Vagina (tissue), 2 donors: Measurements from ENCODE around the gene TIGD3. TPM values are rescaled to one million over a fixed set of nuclear protein-coding genes. Genes with fewer than 3 reads are reported as not detected.
A peak's percentile ranks its signal among the peaks of the same experiment; 100 is the strongest.

Experiments
- DNase-seq, 2 donors: peaks; one replicate each; pipeline ENCODE4 v3.0.0-alpha.2; 2017; ENCODE audit errors: extremely low spot score in 2 of 2
- H3K27ac ChIP-seq: fragments of 200-600 bp; sonication (generic); one replicate; pipeline ENCODE4 v1.5.1; 2019
- H3K27me3 ChIP-seq: fragments of 200-600 bp; sonication (generic); one replicate; pipeline ENCODE4 v1.5.1; 2019
- H3K36me3 ChIP-seq, 2 donors: fragments of 200-600 bp; sonication (generic); one replicate each; pipeline ENCODE4 v1.5.1; 2017 to 2019
- H3K4me1 ChIP-seq: fragments of 200-600 bp; sonication (generic); one replicate; pipeline ENCODE4 v1.5.1; 2019
- H3K4me3 ChIP-seq, 2 donors: fragments of 200-600 bp; sonication (generic); 1 replicate in 1 of 2; 2 replicates in 1 of 2; pipeline ENCODE4 v1.5.1; 2016 to 2019
- H3K9me3 ChIP-seq: fragments of 200-600 bp; sonication (generic); one replicate; pipeline ENCODE4 v1.5.1; 2019
- POLR2A ChIP-seq, 2 donors: fragments of 450-650 bp; IDR thresholded peaks; one replicate each; pipeline ENCODE4 v1.6.1; 2017; ENCODE audit warnings: antibody characterized with exemption in 2 of 2, mild to moderate bottlenecking in 2 of 2, moderate library complexity in 2 of 2
- POLR2AphosphoS5 ChIP-seq, 2 donors: sonication (generic); formaldehyde crosslinking; IDR thresholded peaks; one replicate each; pipeline ENCODE4 v1.9.0; 2017; ENCODE audit warnings: antibody characterized with exemption in 2 of 2, mild to moderate bottlenecking in 2 of 2, low read depth in 1 of 2; ENCODE audit not compliant: insufficient read depth in 1 of 2
- intact Hi-C: fragments of 100-400 bp; cut with DNase I; formaldehyde crosslinking; loops from one replicate; pipeline ENCODE4 v1.15.1; 2023
- total RNA-seq: library from RNA; depleted of rRNA; stranded (reverse); fragments of >200 nt; gene quantifications from one replicate; pipeline ENCODE4 v1.2.3, GENCODE V29; 2016
- TF ChIP-seq, protein P1 (sequence below), 3 experiments: fragments of 450-650 bp in 2 of 3; fragments of 200-600 bp in 1 of 3; sonication (generic) in 1 of 3; IDR thresholded peaks; one replicate each; pipeline ENCODE4 v1.5.1; 2017 to 2019; ENCODE audit warnings: antibody characterized with exemption in 3 of 3, mild to moderate bottlenecking in 2 of 3, moderate library complexity in 2 of 3

TIGD3 gene
- total RNA-seq, 1 donor from 2014 or later: not detected

DNA sequence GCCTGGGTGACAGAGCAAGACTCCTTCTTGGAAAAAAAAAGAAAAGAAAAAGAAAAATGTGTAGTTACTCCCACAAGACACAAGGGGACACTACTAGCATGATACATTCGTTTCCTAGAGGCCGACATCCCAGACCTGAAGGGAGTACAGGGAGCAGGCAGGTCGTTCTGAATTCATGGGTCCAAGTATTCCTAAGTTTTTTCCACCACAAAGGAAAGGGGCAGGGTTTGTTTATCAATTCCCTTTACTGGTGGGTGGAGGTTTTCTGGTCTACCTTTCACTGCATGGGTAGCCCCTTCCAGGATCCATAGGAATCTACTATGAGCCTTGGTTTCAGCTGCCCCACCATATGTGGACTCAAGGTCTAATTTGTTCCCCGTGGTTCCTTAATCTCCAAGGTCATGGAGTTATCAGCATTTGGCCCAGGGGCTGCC lies 11.8 kb downstream of the TIGD3 start:
- H3K27me3 ChIP-seq: no peaks in the 10 kb centered on the region
- no peak overlapping the region for H3K4me3 ChIP-seq
- H3K36me3 ChIP-seq: no peaks in the 10 kb centered on the region
- no peak for DNase-seq
- H3K4me1 ChIP-seq: peaks cover 10% of the 10 kb centered on the region
- intact Hi-C loops: no loop called here
- H3K27ac ChIP-seq: no peak overlapping the region
- no peaks in the 10 kb centered on the region for H3K9me3 ChIP-seq
- peak in 1 of 2 donors; percentile 71 for TF ChIP-seq POLR2AphosphoS5 (IDR thresholded peaks at IDR 0.05; ENCODE audit: insufficient read depth in 1 of 2, low read depth in 1 of 2)
- TF ChIP-seq, protein P1, sequence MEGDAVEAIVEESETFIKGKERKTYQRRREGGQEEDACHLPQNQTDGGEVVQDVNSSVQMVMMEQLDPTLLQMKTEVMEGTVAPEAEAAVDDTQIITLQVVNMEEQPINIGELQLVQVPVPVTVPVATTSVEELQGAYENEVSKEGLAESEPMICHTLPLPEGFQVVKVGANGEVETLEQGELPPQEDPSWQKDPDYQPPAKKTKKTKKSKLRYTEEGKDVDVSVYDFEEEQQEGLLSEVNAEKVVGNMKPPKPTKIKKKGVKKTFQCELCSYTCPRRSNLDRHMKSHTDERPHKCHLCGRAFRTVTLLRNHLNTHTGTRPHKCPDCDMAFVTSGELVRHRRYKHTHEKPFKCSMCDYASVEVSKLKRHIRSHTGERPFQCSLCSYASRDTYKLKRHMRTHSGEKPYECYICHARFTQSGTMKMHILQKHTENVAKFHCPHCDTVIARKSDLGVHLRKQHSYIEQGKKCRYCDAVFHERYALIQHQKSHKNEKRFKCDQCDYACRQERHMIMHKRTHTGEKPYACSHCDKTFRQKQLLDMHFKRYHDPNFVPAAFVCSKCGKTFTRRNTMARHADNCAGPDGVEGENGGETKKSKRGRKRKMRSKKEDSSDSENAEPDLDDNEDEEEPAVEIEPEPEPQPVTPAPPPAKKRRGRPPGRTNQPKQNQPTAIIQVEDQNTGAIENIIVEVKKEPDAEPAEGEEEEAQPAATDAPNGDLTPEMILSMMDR (IDR thresholded peaks at IDR 0.05): peak in 2 of 3 experiments; percentile 71 to 76
- TF ChIP-seq POLR2A (IDR thresholded peaks at IDR 0.05): no peak

DNA sequence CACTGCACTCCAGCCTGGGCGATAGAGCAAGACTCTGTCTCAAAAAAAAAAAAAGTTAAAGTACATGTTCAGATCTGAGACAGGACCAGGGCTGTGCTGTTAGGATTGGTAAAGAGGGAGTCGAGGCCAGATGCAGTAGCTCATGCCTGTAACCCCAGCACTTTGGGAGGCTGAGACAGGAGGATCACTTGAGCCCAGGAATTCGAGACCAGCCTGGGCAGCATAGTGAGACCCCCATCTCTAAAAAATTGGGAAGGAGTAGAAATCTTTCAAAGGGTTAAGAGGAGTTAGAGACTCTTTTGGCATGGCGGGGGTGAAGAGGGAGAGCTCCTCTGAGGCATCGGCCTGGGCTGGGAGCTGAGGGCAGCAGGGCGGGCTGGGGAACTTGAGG lies 16.1 kb downstream of the TIGD3 start:
- H3K27ac ChIP-seq: no peak overlapping the region
- intact Hi-C loops: no loop called here
- DNase-seq: no peak
- H3K4me3 ChIP-seq: no peak overlapping the region
- peaks cover 10% of the 10 kb centered on the region for H3K4me1 ChIP-seq
- H3K36me3 ChIP-seq: no peaks in the 10 kb centered on the region
- H3K27me3 ChIP-seq: no peaks in the 10 kb centered on the region
- H3K9me3 ChIP-seq: no peaks in the 10 kb centered on the region
- TF ChIP-seq POLR2A (IDR thresholded peaks at IDR 0.05) (no peak), POLR2AphosphoS5 (IDR thresholded peaks at IDR 0.05; ENCODE audit: insufficient read depth in 1 of 2, low read depth in 1 of 2) (no peak)
- TF ChIP-seq, protein P1 (IDR thresholded peaks at IDR 0.05): no peak

DNA sequence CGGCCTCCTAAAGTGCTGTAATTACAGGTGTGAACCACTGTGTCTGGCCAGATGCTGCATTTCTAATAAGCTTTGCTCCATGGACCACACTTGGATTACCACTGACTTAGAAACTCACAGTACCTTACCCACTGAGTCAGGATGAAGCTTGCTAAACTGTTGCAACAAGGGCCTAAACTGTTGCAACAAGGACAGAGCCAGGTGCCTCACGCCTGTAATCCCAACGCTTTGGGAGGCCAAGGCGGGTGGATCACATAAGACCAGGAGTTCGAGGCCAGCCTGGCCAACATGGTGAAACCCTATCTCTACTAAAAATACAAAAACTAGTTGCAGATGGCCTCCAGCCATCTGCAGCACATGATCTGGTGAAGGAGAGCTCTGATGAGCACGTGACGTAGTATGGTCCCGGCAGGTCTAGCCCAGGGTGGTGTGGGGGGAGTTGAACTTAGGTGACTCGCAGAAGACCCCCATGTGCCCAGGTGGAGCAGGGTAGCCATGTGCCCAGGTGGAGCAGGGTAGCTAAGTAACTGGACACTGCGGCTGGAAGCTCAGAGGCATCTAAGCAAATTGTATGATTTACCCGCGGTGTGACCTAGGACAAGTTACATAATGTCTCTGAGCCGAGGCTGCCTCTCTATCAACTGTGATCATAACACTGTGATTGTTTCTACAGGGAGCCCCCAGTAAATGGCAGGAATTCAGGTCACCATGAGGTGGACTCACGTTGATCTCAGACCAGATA lies 19.5 kb downstream of the TIGD3 start:
- no peak overlapping the region for H3K27ac ChIP-seq
- DNase-seq: no peak
- intact Hi-C loops: no loop called here
- H3K4me3 ChIP-seq: no peak overlapping the region
- no peaks in the 10 kb centered on the region for H3K9me3 ChIP-seq
- no peaks in the 10 kb centered on the region for H3K4me1 ChIP-seq
- no peaks in the 10 kb centered on the region for H3K27me3 ChIP-seq
- no peak for TF ChIP-seq POLR2AphosphoS5 (IDR thresholded peaks at IDR 0.05; ENCODE audit: insufficient read depth in 1 of 2, low read depth in 1 of 2)
- no peak for TF ChIP-seq POLR2A (IDR thresholded peaks at IDR 0.05)
- TF ChIP-seq, protein P1 (IDR thresholded peaks at IDR 0.05): no peak
- no peaks in the 10 kb centered on the region for H3K36me3 ChIP-seq

DNA sequence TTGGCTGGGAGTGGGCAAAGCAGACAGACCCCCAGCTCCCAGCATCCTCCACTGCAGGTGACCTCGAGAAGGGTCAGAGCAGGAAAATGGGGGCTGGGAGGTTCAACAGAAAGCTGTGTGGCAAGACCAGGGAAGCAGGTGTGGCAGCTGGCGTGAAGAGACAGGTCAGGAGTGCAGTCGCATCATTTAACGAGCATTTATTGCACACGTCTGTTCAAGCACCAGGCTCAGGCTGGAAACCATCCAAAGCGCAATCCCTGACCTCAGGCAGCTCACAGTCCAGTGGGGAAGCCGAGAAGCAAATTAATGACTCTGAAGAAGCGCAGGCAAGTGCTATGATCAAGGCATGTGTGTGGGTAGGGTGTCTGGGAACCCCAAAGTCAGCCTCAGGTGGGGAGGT lies 20.5 kb downstream of the TIGD3 start:
- no peak for DNase-seq
- Histone ChIP-seq H3K36me3 (no peaks in the 10 kb centered on the region), H3K27me3 (no peaks in the 10 kb centered on the region), H3K4me3 (no peak overlapping the region), H3K27ac (no peak overlapping the region), H3K4me1 (peaks cover 1% of the 10 kb centered on the region), H3K9me3 (no peaks in the 10 kb centered on the region)
- intact Hi-C loops: no loop called here
- TF ChIP-seq POLR2A (IDR thresholded peaks at IDR 0.05): no peak
- TF ChIP-seq, protein P1 (IDR thresholded peaks at IDR 0.05): no peak
- TF ChIP-seq POLR2AphosphoS5 (IDR thresholded peaks at IDR 0.05; ENCODE audit: insufficient read depth in 1 of 2, low read depth in 1 of 2): no peak

DNA sequence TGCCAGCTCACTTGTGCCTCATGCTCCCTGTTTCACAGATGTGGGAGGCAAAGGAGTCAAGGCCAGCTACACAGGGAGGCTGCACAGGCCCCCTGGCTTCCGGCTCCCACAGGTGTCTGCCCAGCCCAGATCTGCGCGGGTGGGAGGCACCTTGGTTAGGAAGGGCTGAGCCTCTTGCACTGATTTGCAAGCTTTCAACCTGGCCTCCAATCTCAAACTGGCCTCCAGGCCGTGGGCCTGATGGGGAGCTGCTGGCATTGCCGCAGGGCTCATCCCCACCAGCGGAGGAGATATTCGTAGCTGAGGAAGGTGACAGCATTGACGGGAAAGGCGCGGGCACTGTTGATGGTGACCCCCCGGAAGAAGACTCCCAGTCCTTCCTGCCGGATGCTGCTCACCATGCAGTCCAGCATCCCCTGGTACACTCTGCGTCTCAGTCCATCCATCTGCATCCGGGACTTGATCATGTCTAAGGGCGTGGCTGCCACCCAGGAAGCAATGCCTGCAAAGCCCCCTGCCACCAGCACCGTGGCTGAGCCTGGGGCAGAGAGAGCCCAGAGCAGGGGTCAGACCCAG lies 21.7 kb downstream of the TIGD3 start:
- intact Hi-C loops: no loop called here
- Histone ChIP-seq H3K36me3 (no peaks in the 10 kb centered on the region), H3K27ac (no peak overlapping the region), H3K4me3 (no peak overlapping the region), H3K4me1 (peaks cover 13% of the 10 kb centered on the region), H3K27me3 (no peaks in the 10 kb centered on the region), H3K9me3 (no peaks in the 10 kb centered on the region)
- no peak for DNase-seq
- TF ChIP-seq POLR2AphosphoS5 (IDR thresholded peaks at IDR 0.05; ENCODE audit: insufficient read depth in 1 of 2, low read depth in 1 of 2) (no peak), POLR2A (IDR thresholded peaks at IDR 0.05) (no peak)
- TF ChIP-seq, protein P1 (IDR thresholded peaks at IDR 0.05): no peak
